CD4-positive, alpha-beta T cell treated with Interleukin-10 for 1 hour (primary cell): Measurements from ENCODE around the gene CEP95.
"Not testable (repeated sequence)": the region's sequence is repeated elsewhere in the genome, so short reads cannot be mapped to it uniquely, and the experiment has no call there.

Experiments
- DNase-seq: peaks from one replicate; pipeline ENCODE4 v3.0.0-alpha.2; 2020

CEP95 gene

GRCh38 chr17:64577025-64577424 is 70.2 kb downstream of the CEP95 start:
- DNase-seq, result not testable (repeated sequence)

GRCh38 chr17:64579917-64580316 is 73.1 kb downstream of the CEP95 start:
- no peak for DNase-seq

- no peak for DNase-seq
Observed at GRCh38 chr17:64580384-64581315, 73.9 kb downstream of the CEP95 start.

GRCh38 chr17:64583038-64583437 is 76.3 kb downstream of the CEP95 start:
- no peak for DNase-seq

- DNase-seq, result no peak
Observed at GRCh38 chr17:64585146-64585545, 78.4 kb downstream of the CEP95 start.
